HG03558 (cell line): ENCODE measurements around the gene DOCK3.
"Not testable (repeated sequence)": the region's sequence is repeated elsewhere in the genome, so short reads cannot be mapped to it uniquely, and the experiment has no call there.

Experiments
- ATAC-seq: cut with Tn5 transposase; IDR thresholded peaks from one replicate; pipeline ENCODE4 v1.9.1; 2021; ENCODE audit warnings: moderate number of reproducible peaks; ENCODE audit not compliant: unreplicated experiment; ENCODE audit errors: extremely low read depth

Gene DOCK3

DNA sequence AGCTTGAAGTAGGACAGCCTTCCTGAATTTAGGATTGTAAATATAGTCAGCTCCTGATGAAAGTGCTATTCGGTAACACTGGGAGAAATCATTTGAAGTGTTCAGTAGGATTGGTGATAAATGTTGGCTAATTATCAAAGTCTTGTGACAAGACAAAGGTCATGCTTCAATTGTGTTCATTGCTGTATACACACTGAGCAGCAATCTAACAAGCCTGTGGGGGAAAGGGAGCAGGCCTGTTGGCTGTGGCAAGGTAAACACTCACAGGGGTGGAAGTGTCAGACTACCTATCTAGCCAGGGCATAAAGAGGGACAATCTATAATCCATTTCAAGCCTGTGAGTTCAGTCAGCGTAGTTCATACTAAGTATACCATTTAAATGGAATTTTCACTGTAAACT, 599.3 kb downstream of the DOCK3 start:
- ATAC-seq = no peak

DNA sequence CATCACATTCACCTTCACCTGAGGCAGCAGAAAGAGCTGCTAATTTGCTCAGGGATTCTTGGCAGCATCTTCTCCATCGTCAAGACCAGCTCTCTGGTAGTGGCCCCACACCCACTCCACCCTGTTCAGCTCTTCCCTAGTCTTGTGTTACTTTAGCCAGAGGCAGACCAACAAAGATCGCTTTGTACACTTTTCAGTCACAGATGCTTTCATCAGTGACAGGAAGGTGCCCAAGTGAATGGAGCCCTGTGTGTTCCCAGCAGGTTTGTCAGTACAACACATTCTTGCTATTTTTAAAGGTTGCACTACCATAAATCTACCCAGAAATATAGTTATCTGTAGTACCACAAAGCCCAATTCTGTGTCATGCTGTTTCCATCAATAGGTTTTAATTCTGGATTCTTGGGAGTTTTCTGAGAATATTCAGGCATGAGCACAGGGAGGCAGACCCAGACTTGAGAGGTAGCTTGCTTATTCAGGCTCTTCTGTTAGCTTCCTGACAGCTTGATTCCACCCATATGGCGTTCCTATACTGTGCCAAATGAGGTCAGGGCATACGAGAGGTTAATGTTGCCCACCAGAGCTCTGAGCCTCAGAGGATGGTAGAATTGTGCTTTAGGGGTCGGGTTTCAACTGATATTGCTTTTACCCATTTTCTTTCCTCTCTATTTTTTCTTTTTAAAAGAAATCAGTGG, 600.5 kb downstream of the DOCK3 start:
- no peak for ATAC-seq

DNA sequence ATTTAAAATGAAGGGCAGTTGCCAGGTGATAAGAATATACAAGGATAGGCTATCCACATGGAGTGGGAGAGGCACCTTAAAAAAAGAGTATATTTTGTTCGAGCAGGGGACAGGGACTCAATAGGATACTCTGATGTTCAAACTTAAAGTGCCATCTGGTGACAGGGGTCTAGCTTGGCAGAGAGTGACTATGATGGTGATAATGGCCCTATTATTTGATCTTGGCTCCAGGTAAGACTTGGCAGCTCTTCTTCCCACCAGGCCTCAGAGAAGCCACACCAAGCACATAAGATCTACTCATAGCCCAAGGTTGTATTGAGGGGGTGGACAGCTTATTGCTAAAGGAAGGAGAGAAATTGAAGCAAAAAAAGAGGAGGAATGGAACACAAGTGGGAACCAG, 601.3 kb downstream of the DOCK3 start:
- ATAC-seq = no peak

DNA sequence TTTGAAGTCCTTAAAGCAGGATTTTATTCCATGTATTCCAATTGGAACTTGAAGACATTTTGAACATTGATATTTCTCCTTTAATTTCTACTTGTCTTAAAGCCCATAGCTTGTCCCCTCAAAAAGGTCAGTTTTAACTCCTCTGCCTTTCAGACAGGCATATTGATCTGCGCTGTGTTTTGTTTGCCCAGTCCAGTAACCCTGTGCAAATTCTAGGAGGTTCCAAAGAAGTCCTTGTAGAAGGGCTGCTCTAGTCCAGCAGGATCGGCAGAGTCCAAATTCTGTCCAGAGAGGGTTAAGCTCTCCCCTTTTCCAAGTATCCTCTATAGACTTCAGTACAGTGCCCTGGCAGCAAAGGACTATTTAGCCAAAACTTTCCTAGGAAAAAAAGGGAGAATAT, 604.7 kb downstream of the DOCK3 start:
- ATAC-seq = no peak

DNA sequence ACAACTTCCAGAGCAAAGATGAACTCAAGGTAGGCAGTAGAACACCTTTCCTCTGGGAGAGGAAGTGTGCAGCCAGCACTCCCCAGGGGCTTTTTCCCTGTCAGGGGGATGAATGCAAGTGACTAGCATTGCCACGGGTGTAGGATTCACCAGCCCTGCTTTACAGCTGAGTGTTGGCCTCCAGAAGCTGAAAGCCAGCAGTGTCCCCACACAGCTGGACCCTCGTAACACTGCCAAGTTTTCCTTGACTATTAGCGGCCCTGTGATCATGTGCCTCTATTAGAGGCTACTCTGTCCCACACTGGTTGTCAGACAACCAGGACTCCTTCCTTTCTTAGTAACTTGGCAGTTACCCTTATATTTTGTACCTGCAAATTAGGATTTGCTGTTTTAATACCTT, 605.4 kb downstream of the DOCK3 start:
- ATAC-seq = no peak

GRCh38 chr3:51282931-51283330, 608.2 kb downstream of the DOCK3 start:
- no peak for ATAC-seq

DNA sequence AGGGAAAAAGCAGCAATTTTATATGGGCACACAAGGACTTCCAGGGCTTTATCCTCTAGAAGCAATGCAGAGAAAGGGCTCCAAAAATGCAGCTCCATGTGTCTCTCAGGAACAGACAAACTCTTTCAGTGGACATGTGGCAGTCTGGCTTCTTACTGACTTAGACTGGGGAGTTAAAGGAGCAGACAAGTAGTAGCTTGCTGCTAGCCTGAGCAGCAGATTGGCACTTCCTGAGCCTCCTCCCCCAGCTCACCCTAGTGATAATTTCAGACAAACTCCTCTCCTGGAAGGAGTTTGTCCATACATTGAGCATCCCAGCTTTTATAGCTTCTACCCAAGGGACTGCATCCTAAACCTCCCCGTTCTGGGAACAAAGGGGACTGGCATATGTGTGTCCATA, 608.7 kb downstream of the DOCK3 start:
- no peak for ATAC-seq

- peak; percentile 88 for ATAC-seq
Observed at GRCh38 chr3:51295625-51296024, 620.9 kb downstream of the DOCK3 start.

DNA sequence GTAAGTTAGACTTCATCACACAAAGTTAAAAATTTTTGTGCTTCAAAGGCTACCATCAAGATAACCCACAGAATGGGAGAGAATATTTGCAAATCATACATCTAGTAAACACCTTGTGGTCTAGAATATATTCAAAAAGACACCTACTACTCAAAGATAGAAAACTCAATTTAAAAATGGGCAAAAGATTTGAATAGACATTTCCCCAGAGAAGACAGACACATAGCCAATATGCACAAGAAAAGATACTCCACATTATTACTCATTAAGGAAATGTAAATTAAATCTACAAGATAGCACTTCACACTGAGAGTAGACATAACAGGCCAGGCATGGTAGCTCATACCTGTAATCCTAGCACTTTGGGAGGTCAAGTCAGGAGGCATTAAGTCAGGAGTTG, 622.6 kb downstream of the DOCK3 start:
- ATAC-seq = no peak

- ATAC-seq = no peak
Observed at GRCh38 chr3:51304230-51304629, 629.5 kb downstream of the DOCK3 start.

GRCh38 chr3:51306093-51306492, 631.4 kb downstream of the DOCK3 start:
- ATAC-seq = no peak

GRCh38 chr3:51307458-51307857, 632.7 kb downstream of the DOCK3 start:
- no peak for ATAC-seq

GRCh38 chr3:51307945-51308607, 633.3 kb downstream of the DOCK3 start:
- not testable (repeated sequence) for ATAC-seq

DNA sequence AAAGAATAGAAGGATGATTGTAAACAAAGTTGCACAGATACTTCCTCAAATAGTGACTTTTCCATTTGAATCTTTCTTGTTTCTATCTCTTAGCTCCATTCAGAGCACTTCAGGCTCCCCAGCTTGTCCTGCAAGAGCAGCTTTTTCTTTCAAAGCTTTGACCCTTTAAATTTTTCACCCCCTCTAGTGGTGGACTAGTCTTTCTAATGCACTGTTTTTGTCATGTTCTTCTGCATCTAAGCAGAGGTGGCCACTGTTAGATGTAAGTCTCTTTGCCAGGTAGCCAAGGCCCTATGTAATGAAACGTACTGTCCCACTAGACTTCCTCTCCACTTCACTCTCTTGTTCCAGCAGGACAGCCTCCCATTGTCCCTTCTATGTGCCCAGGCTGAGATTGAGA, 636.3 kb downstream of the DOCK3 start:
- no peak for ATAC-seq

DNA sequence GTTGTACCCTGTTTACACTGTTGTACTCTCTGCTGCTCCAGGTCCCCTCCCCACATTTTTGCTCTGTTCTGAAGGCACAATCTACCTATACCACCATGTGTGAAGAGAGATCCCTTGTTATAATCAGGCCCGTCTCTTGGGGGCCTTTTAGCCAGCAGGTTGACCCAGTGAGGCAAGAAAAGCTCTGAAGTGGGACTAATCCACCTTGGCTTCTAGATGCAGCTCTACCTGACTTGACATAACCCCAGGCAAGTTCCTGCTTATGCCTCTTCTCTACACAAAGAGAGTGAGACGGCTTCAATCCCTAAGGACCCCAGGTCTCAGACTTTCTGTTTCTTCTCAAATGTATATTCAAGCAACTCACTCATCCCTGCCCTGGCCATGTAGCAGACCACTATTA, 653.5 kb downstream of the DOCK3 start:
- no peak for ATAC-seq

- no peak for ATAC-seq
Observed at GRCh38 chr3:51330046-51330445, 655.3 kb downstream of the DOCK3 start.

GRCh38 chr3:51332156-51332555, 657.4 kb downstream of the DOCK3 start:
- no peak for ATAC-seq

DNA sequence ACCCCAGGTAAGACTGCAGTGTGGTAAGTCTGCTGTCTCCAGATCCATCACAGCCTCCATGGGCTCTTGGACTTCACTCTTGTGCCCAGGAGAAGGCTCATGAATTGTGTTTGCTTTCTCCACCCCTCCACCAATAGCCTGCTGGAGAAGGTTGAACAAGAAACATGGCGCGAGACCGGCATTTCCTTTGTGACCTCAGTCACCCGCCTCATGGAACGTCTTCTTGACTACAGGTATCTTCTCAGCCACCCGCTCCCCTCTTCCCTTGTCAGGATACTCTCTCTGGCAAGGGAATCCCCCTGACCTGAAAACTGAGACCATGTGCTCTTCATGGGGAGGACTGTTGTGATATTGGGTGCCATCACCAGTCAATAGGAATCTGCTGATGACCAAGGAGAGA, 658.3 kb downstream of the DOCK3 start:
- no peak for ATAC-seq

- no peak for ATAC-seq
Observed at GRCh38 chr3:51336261-51336660, 661.5 kb downstream of the DOCK3 start.

DNA sequence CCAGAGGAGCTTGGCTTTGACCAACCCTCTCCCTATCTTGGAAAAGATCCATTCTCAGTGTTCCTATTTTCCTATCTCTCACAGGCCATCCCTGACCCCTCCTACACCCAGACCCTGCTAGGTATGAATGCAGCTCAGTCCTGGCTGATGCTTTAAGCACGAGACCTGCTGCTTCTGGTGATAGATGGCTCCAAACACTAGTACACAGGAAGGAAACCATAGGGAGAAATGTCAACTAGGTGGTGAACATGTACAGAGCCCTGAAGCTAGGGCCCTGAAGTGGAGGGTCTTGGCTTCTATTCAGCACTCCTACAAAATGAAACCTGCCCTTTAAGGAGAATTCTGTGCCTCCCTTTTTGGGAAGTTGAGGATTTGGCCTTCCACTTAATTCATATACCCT, 662.9 kb downstream of the DOCK3 start:
- ATAC-seq = no peak

DNA sequence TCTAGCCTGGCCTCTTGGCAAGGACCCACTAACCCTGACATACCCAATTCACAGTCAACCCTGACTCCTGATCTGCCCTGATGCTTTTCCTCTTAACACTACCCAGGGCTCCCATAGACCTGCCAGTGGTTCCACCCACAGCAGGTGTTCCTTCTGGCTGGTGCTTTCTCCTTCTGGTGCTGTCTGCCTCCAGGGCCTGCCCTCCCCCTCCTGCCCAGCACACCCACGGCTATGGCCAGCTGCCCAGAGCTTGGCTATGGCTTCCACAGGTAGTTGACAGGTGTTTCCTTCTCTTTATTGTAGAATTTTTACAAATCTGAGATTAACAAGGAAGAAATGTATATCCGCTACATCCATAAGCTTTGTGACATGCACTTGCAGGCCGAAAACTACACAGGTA, 663.9 kb downstream of the DOCK3 start:
- ATAC-seq = no peak
